OCI-LY3 (cell line): Measurements from ENCODE around the gene NHLH1.

Experiments
- EZH2phosphoT487 ChIP-seq: fragments of 200-600 bp; shearing (Covaris generic); IDR thresholded peaks from 2 replicates; pipeline ENCODE4 v1.6.1; 2018; ENCODE audit warnings: antibody characterized with exemption, mixed run types, low read depth
- TF ChIP-seq, protein P1 (sequence below): fragments of 200-600, 300-600 bp; sonication (generic); IDR thresholded peaks from 2 replicates; pipeline ENCODE4 v1.5.1; 2014; ENCODE audit warnings: antibody characterized with exemption, low read length, low read depth

DNA sequence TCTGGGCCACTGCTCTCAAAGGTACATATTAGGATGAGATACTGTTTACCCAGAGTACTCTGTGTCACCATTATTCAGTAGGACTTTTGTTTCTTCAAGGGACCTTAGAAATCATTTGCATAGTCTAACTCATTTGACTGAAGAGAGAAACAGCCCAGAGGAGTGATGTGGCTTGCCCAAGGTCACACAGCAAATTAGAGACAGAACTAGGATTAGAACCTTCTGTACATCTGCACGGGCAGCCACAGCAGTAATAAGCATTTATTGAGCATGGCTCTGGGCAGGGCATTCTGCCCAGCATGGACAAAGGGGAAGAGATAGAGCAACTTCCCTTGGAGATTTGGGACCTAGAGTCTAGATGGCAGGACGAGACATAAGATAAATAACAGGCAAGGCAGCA is 5.7 kb upstream of the NHLH1 start:
- TF ChIP-seq, protein P1, sequence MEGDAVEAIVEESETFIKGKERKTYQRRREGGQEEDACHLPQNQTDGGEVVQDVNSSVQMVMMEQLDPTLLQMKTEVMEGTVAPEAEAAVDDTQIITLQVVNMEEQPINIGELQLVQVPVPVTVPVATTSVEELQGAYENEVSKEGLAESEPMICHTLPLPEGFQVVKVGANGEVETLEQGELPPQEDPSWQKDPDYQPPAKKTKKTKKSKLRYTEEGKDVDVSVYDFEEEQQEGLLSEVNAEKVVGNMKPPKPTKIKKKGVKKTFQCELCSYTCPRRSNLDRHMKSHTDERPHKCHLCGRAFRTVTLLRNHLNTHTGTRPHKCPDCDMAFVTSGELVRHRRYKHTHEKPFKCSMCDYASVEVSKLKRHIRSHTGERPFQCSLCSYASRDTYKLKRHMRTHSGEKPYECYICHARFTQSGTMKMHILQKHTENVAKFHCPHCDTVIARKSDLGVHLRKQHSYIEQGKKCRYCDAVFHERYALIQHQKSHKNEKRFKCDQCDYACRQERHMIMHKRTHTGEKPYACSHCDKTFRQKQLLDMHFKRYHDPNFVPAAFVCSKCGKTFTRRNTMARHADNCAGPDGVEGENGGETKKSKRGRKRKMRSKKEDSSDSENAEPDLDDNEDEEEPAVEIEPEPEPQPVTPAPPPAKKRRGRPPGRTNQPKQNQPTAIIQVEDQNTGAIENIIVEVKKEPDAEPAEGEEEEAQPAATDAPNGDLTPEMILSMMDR, result no peak
- TF ChIP-seq EZH2phosphoT487, result no peak
